Epithelial cell of proximal tubule (primary cell): ENCODE data around the gene NAALAD2. TPM values are rescaled to one million over a fixed set of nuclear protein-coding genes. Genes with fewer than 3 reads are reported as not detected.

Experiments used
- DNase-seq: peaks from one replicate; pipeline ENCODE4 v3.0.0-alpha.2; 2011; ENCODE audit warnings: low read depth
- H3K4me3 ChIP-seq: 2 replicates; pipeline ENCODE4 v1.5.1; 2011; ENCODE audit warnings: low read depth, mild to moderate bottlenecking, low read length
- total RNA-seq: library from RNA; depleted of rRNA; stranded (reverse); fragments of >200 nt; gene quantifications from 2 replicates; pipeline ENCODE4 v1.2.3, GENCODE V29; 2015
- TF ChIP-seq, protein P1 (sequence below): conservative IDR thresholded peaks from 2 replicates; pipeline ENCODE4 v1.5.1; 2012; ENCODE audit warnings: low read depth, mild to moderate bottlenecking, low read length

The NAALAD2 gene
- total RNA-seq, 1 donor from 2014 or later = 0.23 TPM

DNA sequence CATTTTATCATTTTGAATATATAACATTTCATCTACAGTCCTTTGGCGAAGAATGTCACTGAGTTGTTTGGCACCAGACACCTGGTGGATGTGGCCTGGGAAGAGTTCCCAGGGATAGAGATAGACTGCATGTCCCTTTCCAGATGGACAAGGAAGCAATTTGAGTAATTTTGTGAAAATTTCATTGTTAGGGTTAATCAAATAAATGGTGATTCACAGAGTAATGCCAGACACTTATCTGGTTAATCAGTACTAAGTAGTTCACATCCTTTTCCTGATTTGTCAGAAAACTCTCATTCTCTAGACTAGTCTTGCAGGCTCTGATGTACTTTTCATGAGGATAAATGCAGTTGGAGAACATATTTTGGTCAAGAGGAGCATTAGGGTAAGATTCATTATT is 41.6 kb downstream of the NAALAD2 start:
- H3K4me3 ChIP-seq = no peak overlapping the region
- no peak for DNase-seq
- TF ChIP-seq, protein P1, sequence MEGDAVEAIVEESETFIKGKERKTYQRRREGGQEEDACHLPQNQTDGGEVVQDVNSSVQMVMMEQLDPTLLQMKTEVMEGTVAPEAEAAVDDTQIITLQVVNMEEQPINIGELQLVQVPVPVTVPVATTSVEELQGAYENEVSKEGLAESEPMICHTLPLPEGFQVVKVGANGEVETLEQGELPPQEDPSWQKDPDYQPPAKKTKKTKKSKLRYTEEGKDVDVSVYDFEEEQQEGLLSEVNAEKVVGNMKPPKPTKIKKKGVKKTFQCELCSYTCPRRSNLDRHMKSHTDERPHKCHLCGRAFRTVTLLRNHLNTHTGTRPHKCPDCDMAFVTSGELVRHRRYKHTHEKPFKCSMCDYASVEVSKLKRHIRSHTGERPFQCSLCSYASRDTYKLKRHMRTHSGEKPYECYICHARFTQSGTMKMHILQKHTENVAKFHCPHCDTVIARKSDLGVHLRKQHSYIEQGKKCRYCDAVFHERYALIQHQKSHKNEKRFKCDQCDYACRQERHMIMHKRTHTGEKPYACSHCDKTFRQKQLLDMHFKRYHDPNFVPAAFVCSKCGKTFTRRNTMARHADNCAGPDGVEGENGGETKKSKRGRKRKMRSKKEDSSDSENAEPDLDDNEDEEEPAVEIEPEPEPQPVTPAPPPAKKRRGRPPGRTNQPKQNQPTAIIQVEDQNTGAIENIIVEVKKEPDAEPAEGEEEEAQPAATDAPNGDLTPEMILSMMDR = no peak

DNA sequence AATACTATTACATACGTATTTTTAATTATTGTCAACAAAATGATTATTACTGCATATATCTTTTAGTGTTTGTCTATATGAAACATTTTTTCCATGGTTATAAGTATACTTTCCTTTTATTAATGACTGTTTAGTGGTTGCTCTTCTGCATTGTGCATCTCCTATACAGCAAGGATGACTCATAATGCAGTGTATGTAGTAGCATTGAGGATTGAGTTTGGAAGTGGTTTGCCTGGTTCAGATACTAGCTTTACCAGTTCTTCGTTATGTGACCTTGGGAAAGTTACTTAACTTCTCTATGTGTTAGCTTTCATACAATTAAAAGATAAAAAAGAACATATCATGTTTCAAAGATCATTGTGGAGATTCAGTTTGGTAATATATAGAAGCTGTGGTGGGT is 44.3 kb downstream of the NAALAD2 start:
- no peak for DNase-seq
- no peak overlapping the region for H3K4me3 ChIP-seq
- TF ChIP-seq, protein P1 = no peak

DNA sequence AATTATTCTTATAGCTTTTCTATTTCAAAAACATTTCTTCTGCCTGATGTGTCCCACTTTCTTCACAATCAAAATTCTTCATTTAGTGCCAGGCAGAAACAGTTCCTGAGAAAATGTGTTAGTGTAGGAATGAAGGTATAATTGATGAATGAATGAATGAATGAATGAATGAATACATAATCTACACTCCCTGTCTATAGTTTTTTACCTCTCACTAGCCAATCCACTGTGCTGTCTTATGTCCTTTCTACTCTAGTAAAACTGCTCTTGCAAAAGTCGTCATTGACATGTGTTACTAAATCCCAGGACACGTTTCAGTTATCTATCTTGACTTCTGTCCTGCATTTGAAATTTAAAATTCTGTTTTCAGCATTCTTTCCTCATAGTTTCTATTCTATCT is 45.5 kb downstream of the NAALAD2 start:
- no peak overlapping the region for H3K4me3 ChIP-seq
- DNase-seq = no peak
- TF ChIP-seq, protein P1 = no peak

DNA sequence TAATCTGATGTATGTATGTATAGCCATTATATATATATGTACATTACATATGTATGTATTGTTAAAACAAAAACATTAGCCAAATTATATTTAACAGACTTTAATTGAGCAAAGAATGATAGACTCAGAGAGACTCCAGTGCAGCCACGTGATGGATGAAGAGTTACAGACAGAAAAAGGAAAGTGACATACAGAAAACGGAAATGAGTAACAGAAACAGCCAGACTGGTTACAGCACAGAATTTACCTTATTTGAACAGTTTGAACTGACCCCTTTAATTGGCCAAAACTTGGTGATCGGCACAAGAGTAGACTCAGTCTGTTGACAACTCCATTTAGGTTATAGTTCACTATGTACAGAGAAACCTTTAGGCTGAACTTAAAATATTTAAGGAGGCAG is 53.4 kb downstream of the NAALAD2 start:
- DNase-seq = no peak
- TF ChIP-seq, protein P1 = no peak
- H3K4me3 ChIP-seq = no peak overlapping the region

DNA sequence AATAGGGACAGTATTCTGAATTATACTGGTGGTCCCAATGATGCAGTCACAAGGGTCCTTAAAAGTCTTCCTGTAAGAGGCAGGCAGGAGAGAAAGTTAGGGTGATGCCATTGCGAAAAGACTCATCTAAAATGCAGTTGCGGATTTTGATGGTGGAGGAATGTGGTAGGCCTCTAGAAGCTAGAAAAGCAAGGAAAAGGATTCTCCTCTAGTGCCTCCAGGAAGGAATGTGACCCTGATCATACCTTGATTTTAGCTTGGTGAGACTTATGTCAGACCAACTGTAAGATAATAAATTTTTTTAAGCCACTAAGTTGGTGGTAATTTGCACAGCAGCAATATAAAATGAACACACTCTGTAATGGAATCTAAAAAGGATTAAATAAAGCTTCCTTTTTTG is 54.5 kb downstream of the NAALAD2 start:
- DNase-seq = no peak
- H3K4me3 ChIP-seq = no peak overlapping the region
- TF ChIP-seq, protein P1 = no peak

DNA sequence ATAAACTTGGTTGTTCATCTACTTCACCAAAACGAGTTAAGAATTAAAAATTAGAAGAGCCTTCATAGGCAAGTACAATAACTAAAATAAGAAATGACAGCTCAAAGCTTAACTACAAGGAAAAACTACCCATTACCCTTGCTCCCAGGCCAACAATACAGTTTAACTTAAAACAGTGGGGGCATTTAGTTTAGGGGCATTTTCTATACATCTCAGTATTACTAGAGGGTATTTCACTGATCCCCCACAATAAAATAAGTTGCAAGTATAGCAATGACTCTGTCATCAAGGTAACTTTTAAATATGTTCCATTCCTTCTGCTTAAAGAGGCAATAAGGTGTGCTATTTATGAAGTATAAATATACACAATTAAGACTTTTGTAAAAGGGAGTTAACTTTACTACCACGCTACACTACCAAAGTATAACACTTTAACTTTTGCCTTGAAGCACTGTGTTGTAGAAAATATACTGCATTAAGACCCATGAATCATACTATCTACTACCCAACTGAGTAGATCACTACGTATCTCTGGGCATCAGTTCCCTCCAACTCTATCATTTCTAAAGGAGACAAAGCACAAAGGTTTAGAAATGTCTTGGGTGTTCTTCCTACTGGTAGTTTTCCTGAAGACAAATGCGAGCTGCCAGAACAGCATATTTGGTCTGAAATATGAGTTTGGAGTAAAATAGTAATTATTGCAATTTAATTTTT is 58.6 kb downstream of the NAALAD2 start:
- no peak for DNase-seq
- TF ChIP-seq, protein P1 = no peak

DNA sequence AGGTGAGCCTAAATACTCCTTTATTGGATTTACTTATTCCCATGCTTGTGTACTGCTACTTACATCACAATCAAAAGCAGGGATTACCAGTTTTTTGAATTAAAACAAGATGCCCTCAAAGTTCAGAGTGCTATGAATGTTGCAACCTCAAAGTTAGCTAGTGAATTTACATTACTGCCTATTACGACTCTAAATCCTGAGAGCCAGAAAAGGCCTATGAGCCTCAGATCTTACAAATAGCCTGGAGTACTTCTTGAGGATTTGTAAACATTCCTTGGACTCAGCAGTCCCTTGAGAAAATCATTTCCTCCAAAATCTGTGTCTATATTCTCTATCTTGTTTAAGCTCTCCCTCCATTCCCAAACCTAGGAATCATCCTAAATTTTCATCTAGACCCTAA is 62.9 kb downstream of the NAALAD2 start:
- no peak overlapping the region for H3K4me3 ChIP-seq
- no peak for DNase-seq
- TF ChIP-seq, protein P1 = no peak

More for the DNA sequence above, 58.6 kb downstream of the NAALAD2 start:
- no peak overlapping the region for H3K4me3 ChIP-seq
